GM21576 (cell line): ENCODE data around the gene PURB.
"Not testable (repeated sequence)": the region's sequence is repeated elsewhere in the genome, so short reads cannot be mapped to it uniquely, and the experiment has no call there.

ENCODE experiments used
- ATAC-seq: cut with Tn5 transposase; IDR thresholded peaks from one replicate; pipeline ENCODE4 v1.9.1; 2021; ENCODE audit warnings: mild to moderate bottlenecking, moderate library complexity; ENCODE audit not compliant: unreplicated experiment

Gene PURB

GRCh38 chr7:44893710-44894234, 8.4 kb upstream of the PURB start:
- ATAC-seq = no peak

- ATAC-seq = no peak
Observed at GRCh38 chr7:44891791-44892190, 6.5 kb upstream of the PURB start.

GRCh38 chr7:44891372-44891771, 6.0 kb upstream of the PURB start:
- ATAC-seq = no peak

- ATAC-seq = no peak
Observed at GRCh38 chr7:44889086-44889781, 3.9 kb upstream of the PURB start.

- ATAC-seq = no peak
Observed at GRCh38 chr7:44887293-44887692, 2.0 kb upstream of the PURB start.

DNA sequence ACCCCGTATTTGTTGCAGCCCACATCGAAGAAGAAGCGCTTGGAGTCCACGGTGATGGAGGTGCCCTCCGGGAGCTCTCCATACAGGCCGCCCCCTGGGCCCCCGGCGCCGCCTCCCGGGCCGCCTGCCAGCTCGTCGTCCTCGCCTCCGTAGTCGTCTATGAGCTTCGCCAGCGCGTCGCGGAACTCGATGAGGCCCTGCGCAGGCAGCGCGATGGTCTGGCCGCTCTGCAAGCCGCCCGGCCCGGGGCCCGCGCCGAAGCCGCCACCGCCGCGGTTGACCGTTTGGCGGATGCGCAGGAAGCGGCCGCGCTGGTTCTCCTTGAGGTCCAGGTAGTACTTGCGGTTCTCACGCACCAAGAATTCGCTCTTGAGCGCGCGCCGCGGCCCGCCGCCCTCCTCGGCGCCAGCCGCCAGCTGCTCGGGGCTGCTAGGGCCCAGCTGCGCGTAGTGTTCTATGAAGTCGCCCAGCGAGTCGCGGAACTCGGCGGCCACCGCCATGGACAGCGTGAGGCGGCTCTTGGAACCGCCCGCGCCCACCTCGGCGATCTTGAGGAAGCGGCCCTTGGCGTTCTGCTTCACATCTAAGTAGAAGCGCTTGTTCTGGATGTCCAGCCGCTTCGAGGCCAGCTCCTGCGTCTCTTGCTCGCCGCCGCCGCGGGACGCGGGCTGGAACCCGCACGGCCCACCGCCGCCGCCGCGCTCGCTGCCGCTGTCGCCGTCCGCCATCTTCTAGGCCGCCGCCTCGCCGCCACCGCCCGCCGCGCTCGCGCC, 523 bp downstream of the PURB start:
- ATAC-seq = peak; percentile 28

DNA sequence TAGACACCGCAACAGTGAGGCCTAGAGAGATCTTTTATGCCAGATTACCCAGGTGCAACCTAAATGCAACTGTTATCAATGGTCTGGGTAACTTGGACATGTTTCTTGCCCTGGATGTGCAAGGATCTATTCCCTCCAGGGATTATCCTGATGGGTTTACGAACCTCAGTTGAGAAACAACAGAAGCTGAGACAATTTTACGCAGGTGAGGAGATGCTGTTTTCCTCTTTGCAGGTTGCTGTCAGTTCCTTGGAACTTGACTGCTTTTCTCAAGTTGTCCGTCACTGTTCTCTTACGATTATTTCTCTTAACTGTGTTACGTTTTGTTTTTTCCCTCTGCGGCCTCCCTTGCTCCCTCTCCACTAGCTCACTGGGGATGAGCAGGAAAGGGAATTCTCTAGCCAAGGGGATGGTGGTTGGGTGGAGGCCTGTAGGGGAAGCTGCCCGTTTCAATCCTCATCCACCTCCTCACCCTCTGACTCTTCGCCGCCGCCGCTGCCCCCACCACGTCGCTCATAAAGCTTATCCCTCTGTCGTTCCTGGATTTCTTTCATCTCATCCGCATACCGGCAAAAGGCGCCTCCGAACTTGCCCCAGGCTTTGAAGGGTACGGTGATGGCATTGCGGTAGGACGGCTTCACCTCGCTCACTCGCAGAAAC, 1.2 kb downstream of the PURB start:
- ATAC-seq = no peak

DNA sequence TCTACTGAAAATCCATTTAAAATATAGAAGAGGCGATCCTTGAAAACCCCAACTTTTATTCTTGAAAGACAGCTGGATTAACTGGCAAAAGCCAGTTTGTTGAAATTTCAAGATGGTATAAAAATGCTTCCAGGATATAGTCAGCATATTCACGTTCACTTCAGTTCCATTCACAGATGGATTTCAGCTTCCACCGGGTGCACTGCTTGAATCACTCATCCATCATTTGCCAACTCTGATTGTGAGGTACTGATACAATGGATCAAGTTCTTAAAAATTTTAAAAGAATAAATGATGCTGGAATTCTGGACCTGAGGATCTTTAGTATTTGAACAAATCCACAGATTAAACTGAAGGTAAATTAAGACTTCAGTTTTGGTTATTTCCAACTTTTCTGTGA, 2.4 kb downstream of the PURB start:
- ATAC-seq = no peak

GRCh38 chr7:44881610-44882009, 3.7 kb downstream of the PURB start:
- no peak for ATAC-seq

GRCh38 chr7:44881066-44881600, 4.2 kb downstream of the PURB start:
- ATAC-seq = no peak

- no peak for ATAC-seq
Observed at GRCh38 chr7:44880317-44881018, 4.9 kb downstream of the PURB start.

GRCh38 chr7:44876393-44876792, 8.9 kb downstream of the PURB start:
- no peak for ATAC-seq

- ATAC-seq = no peak
Observed at GRCh38 chr7:44875241-44875640, 10.1 kb downstream of the PURB start.

GRCh38 chr7:44872787-44873186, 12.5 kb downstream of the PURB start:
- no peak for ATAC-seq

DNA sequence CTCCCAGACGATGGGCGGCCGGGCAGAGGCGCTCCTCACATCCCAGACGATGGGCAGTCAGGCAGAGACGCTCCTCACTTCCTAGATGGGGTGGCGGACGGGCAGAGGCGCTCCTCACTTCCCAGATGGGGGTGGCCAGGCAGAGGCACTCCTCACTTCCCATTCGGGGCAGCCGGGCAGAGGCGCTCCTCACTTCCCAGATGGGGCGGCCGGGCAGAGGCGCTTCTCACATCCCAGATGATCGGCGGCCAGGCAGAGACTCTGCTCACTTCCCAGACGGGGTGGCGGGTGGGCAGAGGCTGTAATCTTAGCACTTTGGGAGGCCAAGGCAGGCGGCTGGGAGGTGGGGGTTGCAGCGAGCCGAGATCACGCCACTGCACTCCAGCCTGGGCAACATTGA, 13.4 kb downstream of the PURB start:
- not testable (repeated sequence) for ATAC-seq

- ATAC-seq = not testable (repeated sequence)
Observed at GRCh38 chr7:44870780-44871179, 14.6 kb downstream of the PURB start.

GRCh38 chr7:44870336-44870735, 15.0 kb downstream of the PURB start:
- ATAC-seq = not testable (repeated sequence)

DNA sequence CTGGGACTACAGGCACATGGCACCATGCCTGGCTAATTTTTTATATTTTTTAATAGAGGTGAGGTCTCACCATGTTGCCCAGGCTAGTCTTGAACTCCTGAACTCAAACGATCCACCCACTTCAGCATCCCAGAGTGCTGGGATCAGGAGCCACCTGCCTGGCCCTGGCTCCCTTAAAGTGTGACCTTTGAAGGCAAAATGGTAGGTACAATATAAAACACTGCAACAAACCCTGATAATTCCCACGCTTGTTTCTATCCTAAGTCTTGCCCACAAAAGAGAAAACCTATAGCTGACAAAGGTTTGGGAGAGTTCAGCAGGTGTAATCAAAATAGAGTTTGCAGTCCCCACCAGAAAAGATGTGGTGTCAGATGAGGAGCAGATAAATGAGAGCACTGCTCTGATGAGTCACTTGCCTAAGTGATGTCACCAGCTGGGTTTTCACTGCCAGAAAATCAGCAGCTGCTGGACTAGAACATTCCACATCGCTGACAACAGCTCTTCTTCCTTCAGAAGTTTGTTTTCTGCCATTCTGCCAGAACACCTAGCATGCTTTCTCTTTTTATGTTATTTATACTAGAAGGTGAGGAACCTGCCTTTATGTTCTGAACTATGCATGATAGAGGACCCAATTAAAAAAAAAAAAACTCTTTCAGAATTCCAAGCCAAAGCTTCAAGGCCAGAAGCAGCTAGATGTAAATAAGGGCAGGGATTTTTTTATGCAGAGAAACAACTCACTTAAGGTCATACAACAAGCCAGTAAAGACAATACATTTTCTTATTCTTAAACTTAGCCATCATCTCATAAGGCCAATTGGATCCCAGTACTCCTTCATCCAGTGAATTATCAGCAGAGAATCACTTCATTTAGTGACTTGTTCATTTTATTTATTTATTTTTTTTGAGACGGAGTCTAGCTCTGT, 18.0 kb downstream of the PURB start:
- ATAC-seq = no peak

GRCh38 chr7:44861949-44862348, 23.4 kb downstream of the PURB start:
- not testable (repeated sequence) for ATAC-seq

- no peak for ATAC-seq
Observed at GRCh38 chr7:44858161-44858560, 27.2 kb downstream of the PURB start.
